Hepatic stellate cell (primary cell): ENCODE data around the gene PC.
A peak's percentile ranks its signal among the peaks of the same experiment; 100 is the strongest.

Source experiments
- DNase-seq: peaks from one replicate; pipeline ENCODE4 v3.0.0; 2011; ENCODE audit warnings: low spot score

PC gene

GRCh38 chr11:66883016-66883965 is 74.9 kb downstream of the PC start:
- peak; percentile 64 for DNase-seq

GRCh38 chr11:66882561-66883015 is 75.6 kb downstream of the PC start:
- no peak for DNase-seq

GRCh38 chr11:66881927-66882452 is 76.2 kb downstream of the PC start:
- DNase-seq = no peak

DNA sequence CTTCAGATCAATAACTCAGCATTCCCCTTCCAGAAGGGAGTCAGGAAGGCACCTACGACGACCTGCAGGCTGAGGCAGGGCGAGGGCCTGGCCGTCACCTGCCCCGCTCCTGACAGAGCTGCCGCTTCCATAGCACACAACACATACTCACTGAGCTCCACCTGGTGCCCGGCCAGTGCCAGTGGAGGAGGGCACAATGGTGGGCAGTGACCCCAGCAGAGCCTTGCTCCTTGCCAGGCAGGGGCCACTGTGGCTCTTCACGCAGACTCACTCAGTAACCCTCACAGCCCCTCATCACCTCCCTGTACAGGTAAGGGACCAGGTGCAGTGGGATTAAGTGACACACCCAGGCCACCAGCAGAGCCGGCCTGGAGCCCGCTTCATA is 76.7 kb downstream of the PC start:
- DNase-seq = no peak

- DNase-seq = no peak
Measured at GRCh38 chr11:66880496-66881450, 77.4 kb downstream of the PC start.

GRCh38 chr11:66879999-66880398 is 78.2 kb downstream of the PC start:
- no peak for DNase-seq

DNA sequence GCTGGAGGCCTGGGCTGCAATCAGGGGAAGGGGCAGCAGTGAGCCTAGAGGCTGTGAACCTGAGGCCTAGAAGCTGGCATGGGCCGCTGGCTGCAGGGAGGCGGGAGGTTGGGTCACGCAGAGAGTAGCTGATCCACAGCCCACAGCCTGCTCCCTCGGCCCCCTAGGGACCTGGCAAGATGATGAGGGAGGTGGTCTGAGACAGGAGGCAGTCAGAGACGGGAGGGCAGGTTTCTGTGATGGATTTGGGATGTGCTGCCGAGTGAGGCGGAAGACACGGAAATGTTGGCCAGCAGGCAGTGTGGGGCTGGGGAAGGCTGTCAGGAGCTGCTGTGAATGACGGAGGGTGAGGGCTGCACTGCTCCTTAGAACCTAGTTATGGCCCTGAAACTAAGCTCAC is 78.6 kb downstream of the PC start:
- DNase-seq = no peak

DNA sequence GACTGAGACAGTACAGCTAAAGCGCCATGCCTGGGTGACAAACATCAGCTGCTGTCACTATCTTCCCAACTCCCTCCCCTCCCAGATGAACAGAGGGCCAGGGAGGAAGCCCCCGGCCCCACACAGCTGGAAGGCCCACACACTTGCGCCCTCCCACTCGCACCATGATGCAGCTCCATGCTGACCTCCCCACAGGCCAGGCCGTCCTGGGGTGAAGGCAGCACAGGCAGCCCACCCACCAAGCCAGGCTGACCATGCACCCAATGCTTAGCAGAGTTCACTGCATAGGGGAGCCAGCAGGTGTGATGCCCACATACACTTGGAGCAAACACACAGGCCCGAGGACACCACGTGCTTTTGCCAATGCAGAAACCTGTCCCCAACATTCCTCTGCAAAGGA is 79.2 kb downstream of the PC start:
- no peak for DNase-seq

DNA sequence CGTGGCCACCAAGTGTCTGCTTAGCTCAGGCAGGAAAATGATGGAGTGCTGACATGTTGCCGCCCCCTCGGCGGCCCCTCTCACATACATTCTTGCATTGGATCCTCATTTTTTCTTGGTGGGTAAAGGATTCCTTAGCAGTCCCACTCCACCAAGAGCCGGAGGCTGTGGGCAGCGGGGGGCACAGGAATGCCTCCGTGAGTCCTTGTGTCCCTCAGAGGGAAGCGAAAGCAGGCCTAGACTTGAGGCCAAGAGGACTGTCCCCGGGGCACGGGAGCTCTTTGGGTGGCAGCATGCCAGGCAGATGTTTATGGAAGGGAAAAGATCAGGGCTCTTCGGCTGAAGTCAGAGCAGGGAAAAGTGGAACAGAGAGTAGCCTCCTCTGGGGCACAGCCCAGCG is 79.7 kb downstream of the PC start:
- no peak for DNase-seq

GRCh38 chr11:66877588-66878385 is 80.4 kb downstream of the PC start:
- DNase-seq = no peak

DNA sequence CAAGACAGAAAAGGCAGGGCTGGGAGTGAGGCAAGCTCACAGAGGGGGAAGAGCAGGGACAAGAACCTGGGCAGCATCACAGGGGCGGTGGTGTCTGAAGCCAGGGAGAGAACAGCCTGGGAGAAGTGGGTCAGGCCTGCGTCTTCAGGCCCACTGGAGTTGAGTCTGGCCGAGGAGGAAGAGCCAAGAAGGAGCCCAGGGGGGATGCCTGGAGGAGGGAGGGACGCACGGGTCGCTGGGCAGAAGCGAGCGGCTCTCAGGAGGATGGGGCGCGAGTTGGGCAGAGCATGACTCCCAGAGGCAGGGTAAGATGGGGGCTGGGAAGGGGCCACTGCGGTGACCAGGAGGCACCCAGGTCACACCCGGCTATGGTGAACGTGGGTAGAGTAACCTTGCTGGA is 82.8 kb downstream of the PC start:
- DNase-seq = no peak

DNA sequence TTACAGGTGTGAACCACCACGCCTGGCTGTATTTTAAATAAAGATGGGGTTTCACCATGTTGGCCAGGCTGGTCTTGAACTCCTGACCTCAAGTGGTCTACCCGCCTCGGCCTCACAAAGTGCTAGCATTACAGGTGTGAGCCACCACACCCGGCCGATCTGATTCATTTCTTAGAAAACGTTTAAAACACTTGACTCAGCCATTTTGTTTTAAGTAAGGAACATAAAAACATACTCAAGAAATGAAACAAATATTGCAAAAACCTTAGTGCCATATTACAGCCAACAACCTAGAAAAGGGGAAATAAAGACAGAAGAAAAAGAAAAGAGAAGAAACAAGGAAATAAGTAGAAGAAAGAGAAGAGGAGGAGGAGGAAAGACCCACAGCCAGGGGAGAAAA is 84.0 kb downstream of the PC start:
- DNase-seq = no peak

GRCh38 chr11:66871521-66871901 is 86.7 kb downstream of the PC start:
- no peak for DNase-seq

DNA sequence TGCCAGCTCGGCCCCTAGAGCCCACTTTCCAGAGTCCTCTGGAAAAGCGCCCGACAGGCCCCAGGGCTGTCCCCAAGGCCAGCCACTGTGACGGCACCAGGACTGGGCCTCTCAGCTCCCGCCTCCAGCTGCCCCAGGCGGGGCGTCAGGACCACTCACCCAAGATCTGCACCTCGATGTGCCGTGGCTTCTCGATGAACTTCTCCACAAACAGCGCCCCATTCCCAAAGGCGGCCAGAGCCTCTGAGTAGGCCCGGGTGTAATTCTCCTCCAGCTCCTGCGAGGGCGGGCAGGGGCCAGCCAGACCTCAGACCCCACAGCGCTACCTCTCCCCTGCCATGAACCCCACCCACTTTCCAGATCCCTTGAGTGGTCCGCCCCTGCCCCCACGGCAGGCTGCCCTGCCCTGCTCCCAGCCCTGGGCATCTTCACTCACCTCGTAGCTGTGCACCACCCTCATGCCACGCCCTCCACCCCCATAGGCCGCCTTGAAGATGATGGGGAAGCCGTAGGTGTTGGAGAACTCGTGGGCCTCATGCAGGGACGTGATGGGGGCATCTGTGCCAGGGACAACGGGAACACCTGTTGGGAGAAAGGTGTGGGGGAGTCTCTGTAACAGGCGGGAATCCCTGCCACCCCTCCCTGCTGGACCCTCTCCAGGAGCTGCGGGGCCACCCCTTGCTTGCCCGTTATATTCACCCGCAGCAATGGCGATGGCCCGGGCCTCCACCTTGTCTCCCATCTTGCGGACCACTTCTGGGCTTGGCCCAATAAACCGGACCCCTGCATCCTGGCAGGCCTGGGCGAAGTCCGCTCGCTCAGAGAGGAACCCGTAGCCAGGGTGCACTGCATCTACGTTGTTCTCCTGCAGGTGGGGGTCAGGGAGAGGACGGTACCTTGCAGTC is 87.3 kb downstream of the PC start:
- no peak for DNase-seq

DNA sequence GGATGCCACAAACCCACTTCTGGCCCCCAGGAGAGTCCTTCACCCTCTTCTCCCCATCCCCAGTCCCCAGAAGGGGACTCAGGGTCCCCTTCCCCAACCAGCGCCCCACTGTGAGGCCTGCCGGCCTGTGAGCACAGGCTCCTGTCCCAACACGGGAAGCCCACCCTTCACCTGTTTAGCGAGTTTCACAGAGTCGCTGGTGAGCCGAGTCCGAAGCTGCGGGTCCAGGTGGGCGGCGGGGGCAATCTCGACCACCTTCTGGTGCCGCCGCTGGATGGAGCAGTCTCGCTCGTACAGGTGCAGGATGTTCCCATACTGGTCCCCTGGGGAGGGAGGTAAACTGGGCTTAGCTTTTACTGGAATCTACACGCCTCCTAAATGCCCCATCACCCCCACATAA is 88.1 kb downstream of the PC start:
- no peak for DNase-seq

GRCh38 chr11:66869567-66869870 is 88.7 kb downstream of the PC start:
- DNase-seq = no peak

- no peak for DNase-seq
Measured at GRCh38 chr11:66868726-66869566, 89.2 kb downstream of the PC start.

- DNase-seq = no peak
Measured at GRCh38 chr11:66868082-66868725, 90.0 kb downstream of the PC start.

DNA sequence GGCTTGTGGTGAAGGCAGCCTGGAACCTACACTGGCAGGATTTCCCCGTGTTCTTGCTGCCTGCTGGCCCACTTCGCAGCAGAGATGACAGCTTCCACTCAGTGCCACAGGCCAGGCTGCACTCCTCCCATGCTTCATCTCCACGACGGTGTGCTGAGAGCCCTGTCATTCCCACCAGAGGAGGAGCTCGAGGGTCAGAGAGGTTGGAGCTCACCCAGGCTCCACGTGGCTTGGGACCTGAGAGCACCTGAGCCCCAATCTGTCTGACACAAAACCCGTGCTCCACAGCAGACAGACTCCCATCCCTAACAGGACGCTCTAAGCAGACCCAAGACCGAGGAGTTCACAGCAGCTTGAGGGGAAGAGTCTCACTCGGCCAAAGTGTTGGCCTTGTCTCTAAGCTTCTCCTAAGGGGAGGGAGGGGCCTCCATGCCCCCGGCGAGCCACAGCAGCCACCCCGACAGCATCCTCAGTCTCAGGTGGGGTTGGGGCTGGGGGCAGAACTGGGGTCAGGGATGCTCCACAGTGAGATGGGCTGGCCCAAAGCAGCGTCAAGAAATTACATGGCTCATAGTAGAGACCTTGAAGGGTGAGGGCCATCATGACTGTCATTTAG is 90.7 kb downstream of the PC start:
- no peak for DNase-seq
